Measurements from ENCODE around the gene UMODL1.

The UMODL1 gene

GRCh38 chr21:42089665-42090310, 18.7 kb downstream of the UMODL1 start:
- no peak for DNase-seq (ENCODE audit: low read depth)
- TF ChIP-seq, protein P1, sequence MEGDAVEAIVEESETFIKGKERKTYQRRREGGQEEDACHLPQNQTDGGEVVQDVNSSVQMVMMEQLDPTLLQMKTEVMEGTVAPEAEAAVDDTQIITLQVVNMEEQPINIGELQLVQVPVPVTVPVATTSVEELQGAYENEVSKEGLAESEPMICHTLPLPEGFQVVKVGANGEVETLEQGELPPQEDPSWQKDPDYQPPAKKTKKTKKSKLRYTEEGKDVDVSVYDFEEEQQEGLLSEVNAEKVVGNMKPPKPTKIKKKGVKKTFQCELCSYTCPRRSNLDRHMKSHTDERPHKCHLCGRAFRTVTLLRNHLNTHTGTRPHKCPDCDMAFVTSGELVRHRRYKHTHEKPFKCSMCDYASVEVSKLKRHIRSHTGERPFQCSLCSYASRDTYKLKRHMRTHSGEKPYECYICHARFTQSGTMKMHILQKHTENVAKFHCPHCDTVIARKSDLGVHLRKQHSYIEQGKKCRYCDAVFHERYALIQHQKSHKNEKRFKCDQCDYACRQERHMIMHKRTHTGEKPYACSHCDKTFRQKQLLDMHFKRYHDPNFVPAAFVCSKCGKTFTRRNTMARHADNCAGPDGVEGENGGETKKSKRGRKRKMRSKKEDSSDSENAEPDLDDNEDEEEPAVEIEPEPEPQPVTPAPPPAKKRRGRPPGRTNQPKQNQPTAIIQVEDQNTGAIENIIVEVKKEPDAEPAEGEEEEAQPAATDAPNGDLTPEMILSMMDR (conservative IDR thresholded peaks at IDR 0.05; ENCODE audit: low read depth, low read length) = no peak

DNA sequence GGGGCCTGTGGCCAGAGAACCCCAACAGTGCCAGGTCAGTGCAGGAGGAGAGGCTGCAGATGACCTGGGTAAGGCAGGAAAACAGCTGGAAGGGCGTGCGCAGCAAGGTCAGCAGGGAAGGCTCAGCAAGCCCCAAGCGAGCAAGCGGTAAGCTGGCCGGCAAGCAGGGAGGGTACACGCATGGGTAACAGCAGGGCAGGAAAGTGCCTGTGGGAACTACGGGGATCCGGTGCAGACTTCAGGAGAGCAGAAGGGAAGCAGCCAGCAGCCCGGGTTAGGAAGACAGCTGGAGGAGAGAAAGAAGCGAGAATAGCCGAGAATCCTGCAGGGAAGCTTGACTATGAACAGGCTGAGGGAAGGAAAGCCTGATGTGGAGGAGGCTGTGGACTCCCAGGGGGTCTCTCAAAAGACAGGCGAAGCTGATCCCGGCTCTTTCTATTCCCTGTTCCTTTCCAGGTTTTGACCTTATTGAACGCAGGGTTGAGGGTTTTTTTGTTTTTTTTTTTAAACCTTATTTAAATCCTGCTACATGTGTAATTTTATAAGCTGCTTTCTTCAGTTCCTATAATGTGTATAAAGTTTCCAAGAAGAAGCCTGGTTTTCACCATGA, 20.9 kb downstream of the UMODL1 start:
- no peak overlapping the region for H3K4me3 ChIP-seq (ENCODE audit: low read length)
- DNase-seq (ENCODE audit: low read depth) = no peak
- TF ChIP-seq, protein P1 (conservative IDR thresholded peaks at IDR 0.05; ENCODE audit: low read depth, low read length) = no peak

More at GRCh38 chr21:42089665-42090310, 18.7 kb downstream of the UMODL1 start:
- no peak overlapping the region for H3K4me3 ChIP-seq (ENCODE audit: low read length)

DNA sequence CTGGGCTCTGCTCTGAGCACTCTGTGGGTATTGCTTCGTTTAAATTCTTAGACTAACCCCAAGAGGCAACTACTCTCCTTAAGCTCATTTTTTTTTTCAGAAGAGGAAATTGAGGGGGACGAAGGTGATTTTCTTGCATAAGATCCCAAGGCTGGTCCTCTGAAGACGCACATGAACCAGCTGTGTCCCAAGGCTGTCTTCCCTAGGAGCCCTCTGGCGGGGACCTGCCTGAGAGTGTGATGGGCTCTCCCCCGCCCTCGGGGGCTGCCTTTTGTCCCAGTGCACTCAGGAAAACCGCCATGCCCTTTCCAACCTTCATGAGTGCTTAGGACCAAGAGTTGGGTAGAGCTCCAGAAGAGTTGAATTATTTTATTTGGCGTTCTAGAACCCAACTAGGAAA, 21.7 kb downstream of the UMODL1 start:
- no peak for DNase-seq (ENCODE audit: low read depth)
- TF ChIP-seq, protein P1 (conservative IDR thresholded peaks at IDR 0.05; ENCODE audit: low read depth, low read length) = no peak
- no peak overlapping the region for H3K4me3 ChIP-seq (ENCODE audit: low read length)

DNA sequence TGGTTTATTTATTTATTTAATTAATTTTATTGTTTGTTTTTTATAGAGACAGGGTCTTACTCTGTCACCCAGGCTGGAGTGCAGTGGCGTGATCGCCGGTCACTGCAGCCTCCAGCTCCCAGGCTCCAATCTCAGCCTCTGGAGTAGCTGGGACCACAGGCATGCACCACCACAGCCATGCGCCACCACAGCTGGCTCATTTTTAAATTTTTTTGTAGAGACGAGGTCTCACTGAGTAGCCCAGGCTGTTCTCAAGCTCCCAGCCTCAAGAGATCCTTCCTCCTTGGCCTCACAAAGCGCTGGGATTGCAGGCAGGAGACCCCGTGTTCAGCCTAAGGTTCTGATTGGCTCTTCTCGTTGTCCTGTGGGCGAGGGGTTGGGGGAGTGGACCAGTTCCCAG, 22.1 kb downstream of the UMODL1 start:
- no peak overlapping the region for H3K4me3 ChIP-seq (ENCODE audit: low read length)
- TF ChIP-seq, protein P1 (conservative IDR thresholded peaks at IDR 0.05; ENCODE audit: low read depth, low read length) = no peak
- no peak for DNase-seq (ENCODE audit: low read depth)

GRCh38 chr21:42093991-42094421, 22.9 kb downstream of the UMODL1 start:
- no peak overlapping the region for H3K4me3 ChIP-seq (ENCODE audit: low read length)
- DNase-seq (ENCODE audit: low read depth) = peak; percentile 99
- TF ChIP-seq, protein P1 (conservative IDR thresholded peaks at IDR 0.05; ENCODE audit: low read depth, low read length) = no peak

- DNase-seq (ENCODE audit: low read depth) = no peak
- TF ChIP-seq, protein P1 (conservative IDR thresholded peaks at IDR 0.05; ENCODE audit: low read depth, low read length) = no peak
- no peak overlapping the region for H3K4me3 ChIP-seq (ENCODE audit: low read length)
Observed at GRCh38 chr21:42094811-42095210, 23.7 kb downstream of the UMODL1 start.

DNA sequence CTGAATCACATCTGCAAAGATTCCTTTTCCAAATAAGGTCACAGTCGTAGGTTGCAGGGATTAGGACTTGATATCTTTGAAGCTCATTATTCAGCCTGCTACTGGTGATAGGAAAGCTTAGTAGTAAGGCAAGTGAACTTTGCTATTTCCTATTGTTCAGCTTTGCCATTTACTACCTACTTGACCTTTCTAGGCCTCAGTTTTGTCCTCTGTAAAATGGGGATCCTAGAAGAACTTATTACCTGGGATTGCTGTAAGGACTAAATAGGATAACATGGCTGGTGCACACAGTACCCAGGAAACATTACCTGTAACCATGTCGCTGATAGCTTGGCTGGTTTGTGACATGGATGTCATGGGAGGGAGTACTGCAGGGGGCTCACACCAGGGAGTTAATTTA, 24.5 kb downstream of the UMODL1 start:
- no peak for DNase-seq (ENCODE audit: low read depth)
- no peak overlapping the region for H3K4me3 ChIP-seq (ENCODE audit: low read length)

More for the DNA sequence above, 24.5 kb downstream of the UMODL1 start:
- TF ChIP-seq, protein P1 (conservative IDR thresholded peaks at IDR 0.05; ENCODE audit: low read depth, low read length) = no peak
